Kidney epithelial cell (primary cell): ENCODE data around the gene PLA2G1B. TPM values are rescaled to one million over a fixed set of nuclear protein-coding genes. Genes with fewer than 3 reads are reported as not detected.
"Not testable (repeated sequence)": the region's sequence is repeated elsewhere in the genome, so short reads cannot be mapped to it uniquely, and the experiment has no call there.

Experiments used
- DNase-seq: peaks from one replicate; pipeline ENCODE4 v3.0.0-alpha.2; 2010; ENCODE audit warnings: low read depth
- H3K27me3 ChIP-seq: 2 replicates; pipeline ENCODE4 v1.6.0; 2011; ENCODE audit warnings: low read length; ENCODE audit not compliant: control insufficient read depth, insufficient read depth
- H3K36me3 ChIP-seq: 2 replicates; pipeline ENCODE4 v1.5.1; 2011; ENCODE audit warnings: low read length; ENCODE audit not compliant: control insufficient read depth, insufficient read depth
- H3K4me3 ChIP-seq: 2 replicates; pipeline ENCODE4 v1.5.1; 2011; ENCODE audit warnings: low read depth, mild to moderate bottlenecking, control low read depth, low read length
- total RNA-seq: library from RNA; depleted of rRNA; stranded (reverse); fragments of >200 nt; gene quantifications from 2 replicates; pipeline ENCODE4 v1.2.3, GENCODE V29; 2015
- TF ChIP-seq, protein P1 (sequence below): IDR thresholded peaks from 2 replicates; pipeline ENCODE4 v1.5.1; 2011; ENCODE audit warnings: mild to moderate bottlenecking, moderate library complexity, low read length, control low read depth, inconsistent platforms; ENCODE audit not compliant: insufficient read depth, poor library complexity, severe bottlenecking

The PLA2G1B gene
- total RNA-seq, 1 donor from 2014 or later = not detected

DNA sequence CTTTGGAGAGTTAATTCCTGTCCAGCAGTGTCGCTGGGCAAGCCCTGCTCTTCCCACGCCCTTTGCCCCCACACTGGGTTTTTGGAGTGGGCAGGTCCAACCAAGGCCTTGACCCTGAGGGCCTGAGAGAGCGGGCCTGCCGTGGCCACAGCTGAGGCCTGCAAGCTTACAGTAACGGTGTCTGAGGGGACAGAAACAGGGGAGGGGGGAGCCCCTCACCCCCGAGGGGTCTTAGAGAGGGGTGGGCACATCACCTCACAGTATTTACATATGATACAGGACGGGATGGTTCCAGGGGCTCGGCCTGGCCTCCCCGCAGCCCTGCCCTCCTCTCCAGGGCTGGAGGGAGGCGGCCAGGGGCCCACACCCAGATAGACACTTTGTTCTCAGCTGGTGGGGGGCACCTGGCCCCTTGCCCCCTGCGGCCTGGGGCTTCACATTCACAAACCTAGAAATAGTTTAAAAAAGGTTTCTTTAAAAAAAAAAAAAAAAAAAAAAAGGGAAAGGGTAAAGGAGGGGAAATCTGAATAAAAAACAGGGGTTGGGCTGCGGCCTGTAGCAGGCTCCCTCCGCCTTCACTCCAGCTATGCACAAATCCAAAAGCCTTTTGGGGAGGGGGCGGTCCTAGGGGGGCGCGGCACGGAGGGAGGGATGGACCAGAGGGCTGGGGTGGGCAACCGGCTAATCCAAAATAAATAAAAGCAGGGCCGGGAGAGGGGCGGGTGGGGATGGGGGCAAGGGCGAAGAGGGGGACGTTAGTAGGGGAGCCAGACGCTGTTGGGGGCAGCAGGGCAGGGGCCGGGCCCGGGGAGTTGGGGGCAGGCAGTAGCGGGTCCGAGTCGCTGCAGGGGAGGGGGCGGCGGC is 14.8 kb upstream of the PLA2G1B start:
- Histone ChIP-seq H3K36me3 (no peaks in the 10 kb centered on the region), H3K27me3 (no peaks in the 10 kb centered on the region), H3K4me3 (no peak overlapping the region)
- TF ChIP-seq, protein P1, sequence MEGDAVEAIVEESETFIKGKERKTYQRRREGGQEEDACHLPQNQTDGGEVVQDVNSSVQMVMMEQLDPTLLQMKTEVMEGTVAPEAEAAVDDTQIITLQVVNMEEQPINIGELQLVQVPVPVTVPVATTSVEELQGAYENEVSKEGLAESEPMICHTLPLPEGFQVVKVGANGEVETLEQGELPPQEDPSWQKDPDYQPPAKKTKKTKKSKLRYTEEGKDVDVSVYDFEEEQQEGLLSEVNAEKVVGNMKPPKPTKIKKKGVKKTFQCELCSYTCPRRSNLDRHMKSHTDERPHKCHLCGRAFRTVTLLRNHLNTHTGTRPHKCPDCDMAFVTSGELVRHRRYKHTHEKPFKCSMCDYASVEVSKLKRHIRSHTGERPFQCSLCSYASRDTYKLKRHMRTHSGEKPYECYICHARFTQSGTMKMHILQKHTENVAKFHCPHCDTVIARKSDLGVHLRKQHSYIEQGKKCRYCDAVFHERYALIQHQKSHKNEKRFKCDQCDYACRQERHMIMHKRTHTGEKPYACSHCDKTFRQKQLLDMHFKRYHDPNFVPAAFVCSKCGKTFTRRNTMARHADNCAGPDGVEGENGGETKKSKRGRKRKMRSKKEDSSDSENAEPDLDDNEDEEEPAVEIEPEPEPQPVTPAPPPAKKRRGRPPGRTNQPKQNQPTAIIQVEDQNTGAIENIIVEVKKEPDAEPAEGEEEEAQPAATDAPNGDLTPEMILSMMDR = no peak
- DNase-seq = no peak

DNA sequence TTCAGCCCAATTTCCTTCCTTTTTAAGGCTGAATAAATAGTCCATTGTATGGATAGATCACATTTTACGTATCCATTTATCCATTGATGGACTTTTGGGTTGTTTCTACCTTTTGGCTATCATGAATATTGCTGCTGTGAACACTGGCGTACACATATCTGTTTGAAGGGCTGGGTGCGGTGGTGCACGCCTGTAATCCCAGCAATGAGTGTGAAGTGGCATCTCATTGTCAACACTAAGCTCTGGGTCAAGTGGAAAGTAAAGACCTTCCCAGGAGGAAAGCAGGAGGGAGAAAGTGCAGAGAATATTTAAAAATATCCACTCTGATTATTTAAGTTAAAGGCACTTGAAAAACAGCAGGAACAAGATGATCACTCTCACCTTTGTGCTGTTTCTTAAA is 11.7 kb upstream of the PLA2G1B start:
- no peaks in the 10 kb centered on the region for H3K27me3 ChIP-seq

DNA sequence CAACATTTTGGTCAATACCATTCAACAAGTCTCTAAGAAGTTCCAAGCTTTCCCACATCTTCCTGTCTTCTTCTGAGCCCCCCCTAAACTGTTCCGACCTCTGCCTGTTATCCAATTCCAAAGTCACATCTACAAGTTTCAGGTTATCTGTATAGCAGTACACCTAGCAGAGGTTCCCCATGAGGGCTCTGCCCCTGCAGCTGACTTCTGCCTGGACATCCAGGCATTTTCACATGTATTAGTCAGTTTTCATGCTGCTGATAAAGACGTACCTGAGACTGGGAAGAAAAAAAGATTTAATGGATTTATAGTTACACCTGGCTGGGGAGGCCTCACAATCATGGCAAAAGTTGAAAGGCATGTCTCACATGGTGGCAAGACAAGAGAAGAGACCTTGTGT is 10.2 kb upstream of the PLA2G1B start:
- TF ChIP-seq, protein P1 = no peak
- Histone ChIP-seq H3K27me3 (no peaks in the 10 kb centered on the region), H3K4me3 (no peak overlapping the region), H3K36me3 (no peaks in the 10 kb centered on the region)
- DNase-seq = no peak

More for the DNA sequence above, 11.7 kb upstream of the PLA2G1B start:
- H3K4me3 ChIP-seq = no peak overlapping the region
- TF ChIP-seq, protein P1 = no peak
- no peak for DNase-seq
- H3K36me3 ChIP-seq = no peaks in the 10 kb centered on the region

DNA sequence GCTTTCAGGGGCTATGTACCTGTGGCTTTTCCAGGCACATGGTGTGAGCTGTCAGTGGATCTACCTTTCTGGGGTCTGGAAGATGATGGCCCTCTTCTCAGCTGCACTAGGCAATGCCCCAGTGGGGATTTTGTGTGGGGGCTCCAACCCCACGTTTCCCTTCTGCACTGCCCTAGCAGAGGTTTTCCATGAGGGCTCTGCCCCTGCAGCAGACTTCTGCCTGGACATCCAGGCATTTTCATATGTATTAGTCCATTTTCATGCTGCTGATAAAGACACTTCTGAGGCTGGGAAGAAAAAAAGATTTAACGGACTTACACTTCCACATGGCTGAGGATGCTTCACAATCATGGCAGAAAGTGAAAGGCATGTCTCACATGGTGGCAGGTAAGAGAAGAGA is 8.8 kb upstream of the PLA2G1B start:
- H3K27me3 ChIP-seq, H3K36me3 ChIP-seq, DNase-seq, H3K4me3 ChIP-seq: not testable (repeated sequence)

DNA sequence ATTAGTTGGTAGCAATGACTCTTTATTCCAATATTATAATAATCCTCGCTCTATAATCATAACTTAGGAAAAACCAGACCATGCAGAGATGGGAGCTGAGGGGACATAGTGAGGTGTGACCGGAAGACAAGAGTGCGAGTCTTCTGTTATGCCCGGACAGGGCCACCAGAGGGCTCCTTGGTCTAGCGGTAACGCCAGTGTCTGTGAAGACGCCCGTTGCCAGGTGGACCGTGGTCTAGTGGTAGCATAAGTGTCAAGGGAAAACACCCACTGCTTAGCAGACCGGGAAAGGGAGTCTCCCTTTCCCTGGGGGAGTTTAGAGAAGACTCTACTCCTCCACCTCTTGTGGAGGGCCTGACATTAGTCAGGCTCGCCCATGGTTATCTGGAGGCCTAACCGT is 7.9 kb upstream of the PLA2G1B start:
- peak; percentile 34 for DNase-seq
- not testable (repeated sequence) for H3K4me3 ChIP-seq, H3K27me3 ChIP-seq, H3K36me3 ChIP-seq
- TF ChIP-seq, protein P1 = peak; percentile 64

DNA sequence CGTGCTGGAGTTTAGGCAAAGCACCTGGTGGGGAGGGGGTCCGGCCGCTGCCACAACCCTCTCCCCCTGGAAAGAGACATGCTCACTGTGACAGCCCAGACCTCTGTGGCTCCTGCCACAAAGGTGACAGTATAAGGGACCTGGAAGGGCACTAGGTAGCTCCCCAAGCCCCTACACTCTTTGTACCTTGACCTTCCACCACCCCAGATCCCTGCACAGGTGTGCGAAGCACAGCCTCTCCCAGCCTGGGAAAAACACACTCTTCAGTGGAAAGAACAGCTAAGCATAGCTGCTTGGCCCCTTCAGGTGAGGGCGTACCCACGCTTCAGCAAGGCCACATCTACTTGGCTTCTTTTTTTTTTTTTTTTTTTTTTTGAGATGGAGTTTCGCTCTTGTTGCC is 4.9 kb upstream of the PLA2G1B start:
- no peak for DNase-seq
- Histone ChIP-seq H3K36me3 (no peaks in the 10 kb centered on the region), H3K4me3 (no peak overlapping the region)

More for the DNA sequence above, 4.9 kb upstream of the PLA2G1B start:
- peaks cover 3% of the 10 kb centered on the region for H3K27me3 ChIP-seq
- TF ChIP-seq, protein P1 = no peak
